ENCODE measurements around the gene ING5.
A peak's percentile ranks its signal among the peaks of the same experiment; 100 is the strongest.

The ING5 gene

DNA sequence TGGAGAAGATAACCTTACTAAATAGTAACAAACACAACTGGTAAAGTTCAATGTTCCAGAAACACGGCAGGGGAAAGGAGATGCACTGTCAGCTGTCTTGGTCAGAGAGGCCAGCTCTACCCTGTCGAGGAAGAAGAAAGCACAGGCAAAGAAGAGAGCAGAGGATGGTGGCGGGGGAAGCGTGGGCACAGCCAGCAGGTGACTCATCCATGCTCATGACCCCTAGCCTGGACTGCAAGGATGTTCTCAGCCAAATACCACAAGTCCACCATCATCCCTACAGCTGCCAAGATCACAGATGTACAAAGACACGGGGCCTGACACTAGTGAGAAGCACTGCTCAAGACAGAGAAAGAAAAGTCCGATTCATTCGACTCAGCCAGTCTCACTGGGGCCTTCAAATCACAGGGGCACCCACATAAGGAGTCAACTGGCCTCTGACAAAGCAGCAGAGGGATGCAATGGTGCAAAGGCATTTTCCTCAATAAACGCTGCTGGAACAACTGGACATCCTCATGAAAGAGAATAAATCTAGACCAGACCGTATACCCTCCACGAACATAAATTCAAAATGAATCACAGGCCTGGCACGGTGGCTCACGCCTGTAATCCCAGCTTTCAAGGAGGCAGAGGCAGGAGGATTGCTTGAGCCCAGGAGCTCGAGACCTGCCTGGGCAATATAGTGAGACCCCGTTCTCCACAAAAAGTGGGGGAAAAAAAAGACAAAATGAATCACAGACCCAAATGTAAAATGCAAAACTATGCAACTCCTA is 20.8 kb upstream of the ING5 start:
- Histone ChIP-seq H3K27me3 (ENCODE audit: insufficient read depth, poor library complexity, severe bottlenecking) (no peaks in the 10 kb centered on the region), H3K4me3 (replicated peaks; ENCODE audit: insufficient read depth, low read length) (no peak overlapping the region), H3K27ac (replicated peaks) (no peak overlapping the region)
- TF ChIP-seq REST (IDR thresholded peaks at IDR 0.05; ENCODE audit: insufficient replicate concordance, low read depth) (no peak), SPI1 (IDR thresholded peaks at IDR 0.05; ENCODE audit: borderline replicate concordance, low read depth) (no peak), POLR2AphosphoS5 (IDR thresholded peaks at IDR 0.05; ENCODE audit: low read depth) (no peak), GABPA (IDR thresholded peaks at IDR 0.05; ENCODE audit: low read depth) (no peak)
- TF ChIP-seq, protein P1, sequence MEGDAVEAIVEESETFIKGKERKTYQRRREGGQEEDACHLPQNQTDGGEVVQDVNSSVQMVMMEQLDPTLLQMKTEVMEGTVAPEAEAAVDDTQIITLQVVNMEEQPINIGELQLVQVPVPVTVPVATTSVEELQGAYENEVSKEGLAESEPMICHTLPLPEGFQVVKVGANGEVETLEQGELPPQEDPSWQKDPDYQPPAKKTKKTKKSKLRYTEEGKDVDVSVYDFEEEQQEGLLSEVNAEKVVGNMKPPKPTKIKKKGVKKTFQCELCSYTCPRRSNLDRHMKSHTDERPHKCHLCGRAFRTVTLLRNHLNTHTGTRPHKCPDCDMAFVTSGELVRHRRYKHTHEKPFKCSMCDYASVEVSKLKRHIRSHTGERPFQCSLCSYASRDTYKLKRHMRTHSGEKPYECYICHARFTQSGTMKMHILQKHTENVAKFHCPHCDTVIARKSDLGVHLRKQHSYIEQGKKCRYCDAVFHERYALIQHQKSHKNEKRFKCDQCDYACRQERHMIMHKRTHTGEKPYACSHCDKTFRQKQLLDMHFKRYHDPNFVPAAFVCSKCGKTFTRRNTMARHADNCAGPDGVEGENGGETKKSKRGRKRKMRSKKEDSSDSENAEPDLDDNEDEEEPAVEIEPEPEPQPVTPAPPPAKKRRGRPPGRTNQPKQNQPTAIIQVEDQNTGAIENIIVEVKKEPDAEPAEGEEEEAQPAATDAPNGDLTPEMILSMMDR (IDR thresholded peaks at IDR 0.05; ENCODE audit: insufficient read depth, low read length): no peak
- DNase-seq (ENCODE audit: low read depth in 1 of 2, low spot score in 1 of 2): no peak

DNA sequence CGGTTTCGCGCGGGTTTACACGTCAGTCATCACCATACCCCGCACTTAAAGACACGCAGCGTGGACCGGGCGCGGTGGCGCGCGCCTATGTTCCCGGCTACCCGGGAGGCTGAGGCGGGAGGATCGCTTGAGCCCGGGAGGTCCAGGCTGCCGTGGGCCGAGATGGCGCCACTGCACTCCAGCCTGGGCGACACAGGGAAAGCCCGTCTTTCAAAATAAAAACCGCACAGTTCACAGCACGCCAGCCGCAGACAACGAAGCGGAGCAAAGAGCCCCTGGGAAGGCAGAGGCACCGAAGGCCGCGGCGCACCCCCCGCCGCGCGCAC is 15.6 kb upstream of the ING5 start:
- no peak for DNase-seq (ENCODE audit: low read depth in 1 of 2, low spot score in 1 of 2)
- TF ChIP-seq, protein P1 (IDR thresholded peaks at IDR 0.05; ENCODE audit: insufficient read depth, low read length): no peak
- TF ChIP-seq REST (IDR thresholded peaks at IDR 0.05; ENCODE audit: insufficient replicate concordance, low read depth) (no peak), POLR2AphosphoS5 (IDR thresholded peaks at IDR 0.05; ENCODE audit: low read depth) (no peak)
- Histone ChIP-seq H3K4me3 (replicated peaks; ENCODE audit: insufficient read depth, low read length) (peak overlapping the region; percentile 90), H3K27ac (replicated peaks) (peak overlapping the region; percentile 93), H3K27me3 (ENCODE audit: insufficient read depth, poor library complexity, severe bottlenecking) (no peaks in the 10 kb centered on the region)

DNA sequence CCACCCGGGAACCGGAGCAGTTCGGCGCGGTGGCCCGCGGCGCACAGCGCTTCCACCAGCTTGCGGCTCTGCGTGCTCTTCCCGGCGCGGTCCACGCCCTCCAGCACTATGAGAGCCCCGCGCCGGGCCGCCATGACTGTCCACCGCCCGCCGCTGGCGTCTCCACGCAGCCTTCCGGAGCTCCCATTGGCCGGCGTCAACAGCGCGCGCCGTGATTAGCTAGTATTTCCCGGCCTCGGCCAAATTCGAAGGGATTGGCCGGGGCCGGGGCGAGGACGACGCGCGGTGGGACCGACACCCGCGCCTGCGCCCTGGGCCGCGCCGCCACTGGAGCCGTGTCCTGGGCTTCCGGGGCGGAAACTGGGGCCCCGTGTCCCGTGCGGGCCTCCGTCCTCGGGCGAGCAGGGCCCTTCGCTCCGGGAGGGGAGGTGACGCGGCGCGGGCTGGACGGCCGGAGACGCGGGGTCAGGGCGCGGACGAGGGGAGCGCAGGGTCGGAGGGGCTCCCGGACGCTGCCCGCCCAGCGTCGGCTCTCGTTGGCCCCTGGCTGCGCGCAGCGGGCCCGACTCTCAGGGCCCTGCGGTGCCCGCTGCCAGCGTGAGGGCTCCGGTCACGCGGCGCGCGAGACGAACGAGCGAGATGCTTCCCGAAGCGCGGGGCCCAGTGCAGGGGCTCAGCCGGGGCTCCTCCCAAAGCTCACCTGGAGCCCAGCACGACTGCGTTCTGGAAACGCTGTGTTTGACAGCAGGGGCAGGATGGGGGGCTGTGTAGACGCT is 15.0 kb upstream of the ING5 start, which contains the start of gene DTYMK:
DTYMK (minus strand) TSS at position 166 of the 776 bp plus-strand sequence; CDS start at position 134, 32 bp downstream.
- TF ChIP-seq POLR2AphosphoS5 (IDR thresholded peaks at IDR 0.05; ENCODE audit: low read depth): peak; percentile 83
- TF ChIP-seq, protein P1 (IDR thresholded peaks at IDR 0.05; ENCODE audit: insufficient read depth, low read length): no peak
- no peak for TF ChIP-seq REST (IDR thresholded peaks at IDR 0.05; ENCODE audit: insufficient replicate concordance, low read depth)
- TF ChIP-seq GABPA (IDR thresholded peaks at IDR 0.05; ENCODE audit: low read depth): no peak
- TF ChIP-seq SPI1 (IDR thresholded peaks at IDR 0.05; ENCODE audit: borderline replicate concordance, low read depth): no peak
- H3K4me3 ChIP-seq (replicated peaks; ENCODE audit: insufficient read depth, low read length): peak within 1 kb of the TSS; percentile 90
- H3K27ac ChIP-seq (replicated peaks): peak within 1 kb of the TSS; percentile 93
- peak; percentile 81 to 95 for DNase-seq (ENCODE audit: low read depth in 1 of 2, low spot score in 1 of 2)
- no peaks in the 10 kb centered on the region for H3K27me3 ChIP-seq (ENCODE audit: insufficient read depth, poor library complexity, severe bottlenecking)

Measured in HL-60 (cell line).